ENCODE measurements around the gene RAPGEF4.

RAPGEF4 gene

GRCh38 chr2:172947461-172948153 lies 212.0 kb downstream of the RAPGEF4 start:
- no peak for DNase-seq

- DNase-seq: no peak
Observed at GRCh38 chr2:172949522-172949921, 213.9 kb downstream of the RAPGEF4 start.

- DNase-seq: no peak
Observed at GRCh38 chr2:172950565-172950964, 214.9 kb downstream of the RAPGEF4 start.

GRCh38 chr2:172951554-172951953 lies 215.9 kb downstream of the RAPGEF4 start:
- DNase-seq: no peak

- no peak for DNase-seq
Observed at GRCh38 chr2:172953411-172953810, 217.8 kb downstream of the RAPGEF4 start.

- no peak for DNase-seq
Observed at GRCh38 chr2:172953970-172954852, 218.6 kb downstream of the RAPGEF4 start.

- DNase-seq: no peak
Observed at GRCh38 chr2:172955587-172955986, 219.9 kb downstream of the RAPGEF4 start.

GRCh38 chr2:172957734-172958133 lies 222.1 kb downstream of the RAPGEF4 start:
- no peak for DNase-seq

- no peak for DNase-seq
Observed at GRCh38 chr2:172962082-172962481, 226.4 kb downstream of the RAPGEF4 start.

- no peak for DNase-seq
Observed at GRCh38 chr2:172962824-172963223, 227.2 kb downstream of the RAPGEF4 start.

GRCh38 chr2:172964511-172965139 lies 229.0 kb downstream of the RAPGEF4 start:
- DNase-seq: no peak

- DNase-seq: no peak
Observed at GRCh38 chr2:172965433-172966212, 230.0 kb downstream of the RAPGEF4 start.

GRCh38 chr2:172967036-172967982 lies 231.7 kb downstream of the RAPGEF4 start:
- no peak for DNase-seq

- no peak for DNase-seq
Observed at GRCh38 chr2:172968061-172968469, 232.4 kb downstream of the RAPGEF4 start.

- no peak for DNase-seq
Observed at GRCh38 chr2:172969166-172969565, 233.5 kb downstream of the RAPGEF4 start.

- no peak for DNase-seq
Observed at GRCh38 chr2:172969609-172970008, 234.0 kb downstream of the RAPGEF4 start.

- peak; percentile 29 for DNase-seq
Observed at GRCh38 chr2:172970660-172971059, 235.0 kb downstream of the RAPGEF4 start.

- DNase-seq: peak; percentile 34
Observed at GRCh38 chr2:172972005-172972619, 236.5 kb downstream of the RAPGEF4 start.

- DNase-seq: no peak
Observed at GRCh38 chr2:172974762-172975161, 239.1 kb downstream of the RAPGEF4 start.

- DNase-seq: no peak
Observed at GRCh38 chr2:172976116-172976515, 240.5 kb downstream of the RAPGEF4 start.

GRCh38 chr2:172976816-172977215 lies 241.2 kb downstream of the RAPGEF4 start:
- DNase-seq: no peak
